SK-N-MC (cell line): ENCODE measurements around the gene FAP.

Experiments used
- DNase-seq: peaks from one replicate; pipeline ENCODE4 v3.0.0-alpha.2; 2011; ENCODE audit warnings: low read depth, low spot score
- H3K27ac ChIP-seq: fragments of 200-600 bp; sonication (generic); 2 replicates; pipeline ENCODE4 v1.5.1; 2016; ENCODE audit warnings: mixed run types
- H3K36me3 ChIP-seq: fragments of 200-600 bp; sonication (generic); 2 replicates; pipeline ENCODE4 v1.6.1; 2017; ENCODE audit warnings: antibody characterized with exemption, low read length, mixed read lengths; ENCODE audit not compliant: insufficient read depth
- H3K4me3 ChIP-seq: fragments of 200-600 bp; sonication (generic); 2 replicates; pipeline ENCODE4 v1.5.1; 2016
- H3K9ac ChIP-seq: fragments of 200-600 bp; sonication (generic); 2 replicates; pipeline ENCODE4 v1.8.0; 2017; ENCODE audit warnings: mixed run types, mixed read lengths; ENCODE audit not compliant: insufficient read length
- H3K9me3 ChIP-seq: fragments of 200-600 bp; sonication (generic); 2 replicates; pipeline ENCODE4 v1.6.1; 2017; ENCODE audit warnings: low read depth, mild to moderate bottlenecking, antibody characterized with exemption, low read length, moderate library complexity, mixed read lengths
- EZH2 ChIP-seq: fragments of 200-600 bp; sonication (generic); IDR thresholded peaks from one replicate; pipeline ENCODE4 v1.6.1; 2017; ENCODE audit warnings: antibody characterized with exemption
- FOXP2 ChIP-seq: optimal IDR thresholded peaks from 2 replicates; pipeline ENCODE3; 2011; ENCODE audit warnings: mild to moderate bottlenecking, moderate library complexity; ENCODE audit not compliant: insufficient read depth; ENCODE audit errors: extremely low read length, control extremely low read depth
- POLR2AphosphoS5 ChIP-seq: IDR thresholded peaks from 2 replicates; pipeline ENCODE4 v1.6.1; 2012; ENCODE audit warnings: mild to moderate bottlenecking, low read depth, low read length, borderline replicate concordance

The FAP gene

GRCh38 chr2:162243294-162243693, at the start of gene FAP:
Gene FAP (minus strand): TSS chr2:162243445. CDS start chr2:162243327, 118 bp downstream.
- H3K27ac ChIP-seq = peak within 1 kb of the TSS; percentile 79
- peak within 1 kb of the TSS; percentile 58 for H3K9ac ChIP-seq
- H3K36me3 ChIP-seq = no peaks in the 10 kb centered on the region
- DNase-seq = no peak
- peak within 1 kb of the TSS; percentile 70 for H3K4me3 ChIP-seq
- no peaks in the 10 kb centered on the region for H3K9me3 ChIP-seq
- no peak for TF ChIP-seq FOXP2
- TF ChIP-seq EZH2 = no peak
- no peak for TF ChIP-seq POLR2AphosphoS5

- H3K9ac ChIP-seq = no peak overlapping the region
- no peak for TF ChIP-seq FOXP2
- TF ChIP-seq POLR2AphosphoS5 = no peak
- no peak for TF ChIP-seq EZH2
- DNase-seq = no peak
- H3K4me3 ChIP-seq = no peak overlapping the region
- no peaks in the 10 kb centered on the region for H3K9me3 ChIP-seq
- H3K27ac ChIP-seq = no peak overlapping the region
- H3K36me3 ChIP-seq = no peaks in the 10 kb centered on the region
These were observed 48.5 kb upstream of the FAP start for GRCh38 chr2:162291748-162292147.

GRCh38 chr2:162282765-162283425, 39.6 kb upstream of the FAP start:
- H3K4me3 ChIP-seq = no peak overlapping the region
- no peak for DNase-seq
- no peak for TF ChIP-seq POLR2AphosphoS5
- no peak for TF ChIP-seq EZH2
- no peak for TF ChIP-seq FOXP2
- no peaks in the 10 kb centered on the region for H3K9me3 ChIP-seq
- H3K36me3 ChIP-seq = no peaks in the 10 kb centered on the region
- no peak overlapping the region for H3K9ac ChIP-seq
- no peak overlapping the region for H3K27ac ChIP-seq

GRCh38 chr2:162280654-162281053, 37.4 kb upstream of the FAP start:
- no peaks in the 10 kb centered on the region for H3K9me3 ChIP-seq
- H3K36me3 ChIP-seq = no peaks in the 10 kb centered on the region
- no peak overlapping the region for H3K9ac ChIP-seq
- DNase-seq = no peak
- H3K4me3 ChIP-seq = no peak overlapping the region
- no peak overlapping the region for H3K27ac ChIP-seq
- TF ChIP-seq POLR2AphosphoS5 (no peak), EZH2 (no peak), FOXP2 (no peak)

- DNase-seq = no peak
- Histone ChIP-seq H3K4me3 (no peak overlapping the region), H3K36me3 (no peaks in the 10 kb centered on the region), H3K27ac (no peak overlapping the region), H3K9ac (no peak overlapping the region), H3K9me3 (no peaks in the 10 kb centered on the region)
- TF ChIP-seq FOXP2 (no peak), EZH2 (no peak), POLR2AphosphoS5 (no peak)
These were observed 34.1 kb upstream of the FAP start for GRCh38 chr2:162277381-162277780.

- H3K36me3 ChIP-seq = peaks cover 6% of the 10 kb centered on the region; the same call in 1 of the 2 replicates
- DNase-seq = no peak
- H3K9ac ChIP-seq = no peak overlapping the region
- no peak overlapping the region for H3K27ac ChIP-seq
- H3K4me3 ChIP-seq = no peak overlapping the region
- H3K9me3 ChIP-seq = no peaks in the 10 kb centered on the region
- TF ChIP-seq POLR2AphosphoS5 = no peak
These were observed 24.8 kb upstream of the FAP start for GRCh38 chr2:162267996-162268395.

- Histone ChIP-seq H3K9ac (no peak overlapping the region), H3K9me3 (no peaks in the 10 kb centered on the region), H3K27ac (no peak overlapping the region), H3K4me3 (no peak overlapping the region), H3K36me3 (peaks cover 6% of the 10 kb centered on the region; the same call in 1 of the 2 replicates)
- TF ChIP-seq FOXP2 (no peak), EZH2 (no peak), POLR2AphosphoS5 (no peak)
- no peak for DNase-seq
These were observed 24.3 kb upstream of the FAP start for GRCh38 chr2:162267496-162267895.

GRCh38 chr2:162266460-162266760, 23.2 kb upstream of the FAP start:
- H3K9me3 ChIP-seq = no peaks in the 10 kb centered on the region
- TF ChIP-seq POLR2AphosphoS5 = no peak
- no peak for TF ChIP-seq EZH2
- no peak for TF ChIP-seq FOXP2

GRCh38 chr2:162265666-162266459, 22.6 kb upstream of the FAP start:
- no peak overlapping the region for H3K4me3 ChIP-seq
- no peak for DNase-seq
- TF ChIP-seq POLR2AphosphoS5 (no peak), FOXP2 (no peak), EZH2 (no peak)
- no peaks in the 10 kb centered on the region for H3K36me3 ChIP-seq
- no peaks in the 10 kb centered on the region for H3K9me3 ChIP-seq
- no peak overlapping the region for H3K9ac ChIP-seq
- H3K27ac ChIP-seq = no peak overlapping the region

More at GRCh38 chr2:162266460-162266760, 23.2 kb upstream of the FAP start:
- Histone ChIP-seq H3K9ac (no peak overlapping the region), H3K4me3 (no peak overlapping the region), H3K36me3 (no peaks in the 10 kb centered on the region), H3K27ac (no peak overlapping the region)
- no peak for DNase-seq
